Endothelial cell of umbilical vein (primary cell): ENCODE results near the gene PITPNB. TPM values are rescaled to one million over a fixed set of nuclear protein-coding genes. Genes with fewer than 3 reads are reported as not detected.

Experiments
- BruUV-seq: library from RNA; stranded (reverse); fragments of 400-500 nt; replicated peaks from 2 replicates; lab custom pipeline; 2021; lab: Mats Ljungman, UMichigan
- CTCF ChIA-PET: fragments of 300-600, 350-600 bp; sonication (Branson Sonifier 250); formaldehyde crosslinking; loops from one replicate; lab custom pipeline; 2021; ENCODE audit warnings: antibody characterized with exemption, inconsistent platforms; lab: Charles Lee
- POLR2A ChIA-PET: fragments of 300-600, 350-600 bp; sonication (Branson Sonifier 250); formaldehyde crosslinking; loops from one replicate; lab custom pipeline; 2021; ENCODE audit warnings: antibody characterized with exemption, inconsistent platforms; lab: Charles Lee
- DNase-seq: peaks from one replicate; pipeline ENCODE4 v3.0.0-alpha.2; 2011; ENCODE audit warnings: low read depth, low spot score
- FAIRE-seq: peaks from 2 replicates; lab custom pipeline; 2011; peaks lifted over from hg19 to GRCh38; lab: Jason Lieb, UNC
- H2AFZ ChIP-seq: 2 replicates; pipeline ENCODE4 v1.6.0; 2012; ENCODE audit warnings: low read depth, low read length, control low read depth, inconsistent platforms
- H3K27ac ChIP-seq: 2 replicates; pipeline ENCODE4 v1.5.1; 2011; ENCODE audit warnings: low read depth, mild to moderate bottlenecking, control low read depth, low read length, moderate library complexity; ENCODE audit not compliant: insufficient read depth
- H3K27me3 ChIP-seq, 2 experiments: 2 replicates each; pipeline versions ENCODE4 v1.6.0 to v1.6.1; 2011; ENCODE audit warnings: low read length in 2 of 2, mixed read lengths in 1 of 2; ENCODE audit not compliant: control insufficient read depth in 2 of 2, insufficient read depth in 2 of 2
- H3K36me3 ChIP-seq, 2 experiments: 2 replicates in 1 of 2; 3 replicates in 1 of 2; pipeline ENCODE4 v1.5.1; 2011; ENCODE audit warnings: low read length in 2 of 2, mild to moderate bottlenecking in 1 of 2, moderate library complexity in 1 of 2; ENCODE audit not compliant: control insufficient read depth in 2 of 2, insufficient read depth in 2 of 2; ENCODE audit errors: extremely low read depth in 1 of 2
- H3K4me1 ChIP-seq: 3 replicates; pipeline ENCODE4 v1.5.1; 2011; ENCODE audit warnings: mild to moderate bottlenecking, low read length; ENCODE audit not compliant: control insufficient read depth, insufficient read depth; ENCODE audit errors: extremely low read depth
- H3K4me2 ChIP-seq: 2 replicates; pipeline ENCODE4 v1.6.1; 2011; ENCODE audit warnings: low read length, control low read depth, mixed read lengths; ENCODE audit not compliant: insufficient read depth
- H3K4me3 ChIP-seq, 3 experiments: fragments of 200-600 bp in 1 of 3; sonication (generic), shearing (Covaris generic) in 1 of 3; replicated peaks in 1 of 3; 2 replicates each; pipeline ENCODE4 v1.5.1; 2011 to 2016; ENCODE audit warnings: control low read depth in 3 of 3, low read length in 3 of 3, mild to moderate bottlenecking in 2 of 3, inconsistent platforms in 1 of 3, low read depth in 1 of 3, moderate library complexity in 1 of 3; ENCODE audit not compliant: insufficient read depth in 1 of 3
- H3K79me2 ChIP-seq: 2 replicates; pipeline ENCODE4 v1.6.0; 2012; ENCODE audit warnings: low read length, inconsistent platforms; ENCODE audit not compliant: control insufficient read depth, insufficient read depth
- H3K9ac ChIP-seq: replicated peaks from 2 replicates; pipeline ENCODE3; 2011; ENCODE audit warnings: low read length, control low read depth; ENCODE audit not compliant: insufficient read depth; ENCODE audit errors: extremely low read depth
- H3K9me1 ChIP-seq: replicated peaks from 3 replicates; pipeline ENCODE4 v1.6.0; 2011; ENCODE audit warnings: mild to moderate bottlenecking, low read length; ENCODE audit not compliant: control insufficient read depth, insufficient read depth; ENCODE audit errors: extremely low read depth
- H3K9me3 ChIP-seq: replicated peaks from 2 replicates; pipeline ENCODE4 v1.5.1; 2012; ENCODE audit warnings: low read length, inconsistent platforms; ENCODE audit not compliant: control insufficient read depth, insufficient read depth
- H4K20me1 ChIP-seq: replicated peaks from 2 replicates; pipeline ENCODE3; 2011; ENCODE audit warnings: mild to moderate bottlenecking, low read length; ENCODE audit not compliant: control insufficient read depth, insufficient read depth; ENCODE audit errors: extremely low read depth
- EZH2 ChIP-seq: IDR thresholded peaks from 2 replicates; pipeline ENCODE4 v1.6.1; 2012; ENCODE audit warnings: borderline replicate concordance, low read depth, mild to moderate bottlenecking, moderate library complexity, low read length, inconsistent platforms; ENCODE audit not compliant: severe bottlenecking
- FOS ChIP-seq: IDR thresholded peaks from 2 replicates; pipeline ENCODE4 v1.6.1; 2011; ENCODE audit warnings: mild to moderate bottlenecking, low read length, moderate library complexity, borderline replicate concordance; ENCODE audit not compliant: insufficient read depth
- GATA2 ChIP-seq: IDR thresholded peaks from 2 replicates; pipeline ENCODE4 v1.7.0; 2011; ENCODE audit warnings: low read depth, mild to moderate bottlenecking, moderate library complexity, mixed read lengths, low read length; ENCODE audit not compliant: insufficient read length, insufficient read depth
- JUN ChIP-seq: IDR thresholded peaks from 2 replicates; pipeline ENCODE4 v1.6.1; 2011; ENCODE audit warnings: borderline replicate concordance, low read depth; ENCODE audit not compliant: insufficient read length, insufficient read depth
- MYC ChIP-seq: IDR thresholded peaks from one replicate; pipeline ENCODE4 v1.6.1; 2011; ENCODE audit warnings: mild to moderate bottlenecking, low read depth, low read length
- POLR2A ChIP-seq: IDR thresholded peaks from 2 replicates; pipeline ENCODE4 v1.6.1; 2012; ENCODE audit warnings: low read depth, mild to moderate bottlenecking, control low read depth, low read length
- POLR2AphosphoS5 ChIP-seq: IDR thresholded peaks from 2 replicates; pipeline ENCODE4 v1.6.1; 2012; ENCODE audit warnings: low read depth, mild to moderate bottlenecking, control low read depth, low read length, moderate library complexity; ENCODE audit not compliant: insufficient read depth
- dilution Hi-C: fragments of 300-500 bp; cut with MboI; formaldehyde crosslinking; loops from one replicate; pipeline ENCODE4 v1.15.0; 2019; ENCODE audit warnings: low sequenced_read_pairs; ENCODE audit not compliant: extremely low pct_ligation_motif_present
- intact Hi-C: fragments of 100-400 bp; cut with micrococcal nuclease; formaldehyde crosslinking; loops from one replicate; pipeline ENCODE4 v1.10.0; 2022
- polyA plus RNA-seq, 4 experiments: library from polyadenylated mRNA; depleted of rRNA in 3 of 4; stranded (reverse) in 3 of 4; unstranded in 1 of 4; fragments of >200 nt; gene quantifications; 2 replicates each; pipeline versions ENCODE4 v1.2.1 to v1.2.3, GENCODE V29; 2011 to 2012; ENCODE audit warnings: missing spikeins in 1 of 4
- total RNA-seq: library from RNA; stranded (reverse); gene quantifications from 2 replicates; pipeline ENCODE4 v1.2.3, GENCODE V29; 2021
- TF ChIP-seq, protein P1 (sequence below), 2 donors: IDR thresholded peaks; 1 replicate in 1 of 2; 2 replicates in 1 of 2; pipeline ENCODE4 v1.5.1; 2011; ENCODE audit warnings: low read length in 2 of 2, mild to moderate bottlenecking in 2 of 2, moderate library complexity in 2 of 2, control low read depth in 1 of 2, inconsistent platforms in 1 of 2, low read depth in 1 of 2; ENCODE audit not compliant: insufficient read depth in 1 of 2; ENCODE audit errors: extremely low read depth in 1 of 2
- TF ChIP-seq, protein P2 (sequence below): IDR thresholded peaks from 2 replicates; pipeline ENCODE4 v1.6.1; 2011; ENCODE audit not compliant: insufficient read depth, insufficient read length

Gene PITPNB
- total and polyA plus RNA-seq, 2 donors (not counting 3 experiments of a cell fraction or from before 2014, with no cell fraction given) = 29.7 to 108 TPM

DNA sequence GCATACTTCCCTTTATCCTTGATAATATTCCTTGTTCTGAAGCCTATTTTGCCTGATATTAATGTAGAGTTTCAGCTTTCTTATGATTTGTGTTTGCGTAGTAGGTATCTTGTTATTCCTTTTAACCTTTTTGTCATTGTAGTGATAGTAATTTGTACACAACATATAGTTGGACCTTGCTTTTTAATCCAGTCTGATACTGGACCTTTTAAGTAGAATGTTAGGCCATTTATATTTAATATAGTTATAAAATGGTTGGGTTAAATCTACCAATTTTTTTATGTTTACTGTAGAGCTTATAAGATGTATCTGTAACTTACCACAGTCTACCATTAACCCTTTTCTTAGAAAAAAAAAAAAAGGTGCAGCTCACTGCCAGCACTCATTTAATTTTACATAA is 8.6 kb upstream of the PITPNB start:
- DNase-seq = no peak
- peaks cover 0 to 2% of the 10 kb centered on the region in 2 experiments for H3K36me3 ChIP-seq
- H3K9me3 ChIP-seq = no peaks in the 10 kb centered on the region
- no peak overlapping the region for H3K9ac ChIP-seq
- no peaks in the 10 kb centered on the region for H4K20me1 ChIP-seq
- no peaks in the 10 kb centered on the region for H3K27me3 ChIP-seq
- CTCF ChIA-PET = no interaction called here
- BruUV-seq = no TSS peak
- H2AFZ ChIP-seq = no peak overlapping the region
- dilution Hi-C loops = no loop called here
- intact Hi-C loops = no loop called here
- no peak for FAIRE-seq
- TF ChIP-seq POLR2A = no peak
- TF ChIP-seq JUN = no peak
- TF ChIP-seq, protein P1, sequence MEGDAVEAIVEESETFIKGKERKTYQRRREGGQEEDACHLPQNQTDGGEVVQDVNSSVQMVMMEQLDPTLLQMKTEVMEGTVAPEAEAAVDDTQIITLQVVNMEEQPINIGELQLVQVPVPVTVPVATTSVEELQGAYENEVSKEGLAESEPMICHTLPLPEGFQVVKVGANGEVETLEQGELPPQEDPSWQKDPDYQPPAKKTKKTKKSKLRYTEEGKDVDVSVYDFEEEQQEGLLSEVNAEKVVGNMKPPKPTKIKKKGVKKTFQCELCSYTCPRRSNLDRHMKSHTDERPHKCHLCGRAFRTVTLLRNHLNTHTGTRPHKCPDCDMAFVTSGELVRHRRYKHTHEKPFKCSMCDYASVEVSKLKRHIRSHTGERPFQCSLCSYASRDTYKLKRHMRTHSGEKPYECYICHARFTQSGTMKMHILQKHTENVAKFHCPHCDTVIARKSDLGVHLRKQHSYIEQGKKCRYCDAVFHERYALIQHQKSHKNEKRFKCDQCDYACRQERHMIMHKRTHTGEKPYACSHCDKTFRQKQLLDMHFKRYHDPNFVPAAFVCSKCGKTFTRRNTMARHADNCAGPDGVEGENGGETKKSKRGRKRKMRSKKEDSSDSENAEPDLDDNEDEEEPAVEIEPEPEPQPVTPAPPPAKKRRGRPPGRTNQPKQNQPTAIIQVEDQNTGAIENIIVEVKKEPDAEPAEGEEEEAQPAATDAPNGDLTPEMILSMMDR (IDR thresholded peaks at IDR 0.05; ENCODE audit: extremely low read depth in 1 of 2, insufficient read depth in 1 of 2, low read depth in 1 of 2, low read length in 2 of 2) = no peak
- no peak for TF ChIP-seq POLR2AphosphoS5
- TF ChIP-seq, protein P2, sequence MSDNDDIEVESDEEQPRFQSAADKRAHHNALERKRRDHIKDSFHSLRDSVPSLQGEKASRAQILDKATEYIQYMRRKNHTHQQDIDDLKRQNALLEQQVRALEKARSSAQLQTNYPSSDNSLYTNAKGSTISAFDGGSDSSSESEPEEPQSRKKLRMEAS = no peak
- no peak for TF ChIP-seq FOS
- no peak for TF ChIP-seq EZH2
- no peak for TF ChIP-seq GATA2
- no peak for TF ChIP-seq MYC
- H3K27ac ChIP-seq = no peak overlapping the region
- no peaks in the 10 kb centered on the region for H3K9me1 ChIP-seq
- no peak overlapping the region for H3K4me2 ChIP-seq
- H3K4me1 ChIP-seq = no peaks in the 10 kb centered on the region
- POLR2A ChIA-PET = no interaction called here
- peaks cover 5% of the 10 kb centered on the region for H3K79me2 ChIP-seq
- H3K4me3 ChIP-seq = no peak overlapping the region
